ENCODE data around the gene FRK.
"Not testable (repeated sequence)": the region's sequence is repeated elsewhere in the genome, so short reads cannot be mapped to it uniquely, and the experiment has no call there.

The FRK gene

DNA sequence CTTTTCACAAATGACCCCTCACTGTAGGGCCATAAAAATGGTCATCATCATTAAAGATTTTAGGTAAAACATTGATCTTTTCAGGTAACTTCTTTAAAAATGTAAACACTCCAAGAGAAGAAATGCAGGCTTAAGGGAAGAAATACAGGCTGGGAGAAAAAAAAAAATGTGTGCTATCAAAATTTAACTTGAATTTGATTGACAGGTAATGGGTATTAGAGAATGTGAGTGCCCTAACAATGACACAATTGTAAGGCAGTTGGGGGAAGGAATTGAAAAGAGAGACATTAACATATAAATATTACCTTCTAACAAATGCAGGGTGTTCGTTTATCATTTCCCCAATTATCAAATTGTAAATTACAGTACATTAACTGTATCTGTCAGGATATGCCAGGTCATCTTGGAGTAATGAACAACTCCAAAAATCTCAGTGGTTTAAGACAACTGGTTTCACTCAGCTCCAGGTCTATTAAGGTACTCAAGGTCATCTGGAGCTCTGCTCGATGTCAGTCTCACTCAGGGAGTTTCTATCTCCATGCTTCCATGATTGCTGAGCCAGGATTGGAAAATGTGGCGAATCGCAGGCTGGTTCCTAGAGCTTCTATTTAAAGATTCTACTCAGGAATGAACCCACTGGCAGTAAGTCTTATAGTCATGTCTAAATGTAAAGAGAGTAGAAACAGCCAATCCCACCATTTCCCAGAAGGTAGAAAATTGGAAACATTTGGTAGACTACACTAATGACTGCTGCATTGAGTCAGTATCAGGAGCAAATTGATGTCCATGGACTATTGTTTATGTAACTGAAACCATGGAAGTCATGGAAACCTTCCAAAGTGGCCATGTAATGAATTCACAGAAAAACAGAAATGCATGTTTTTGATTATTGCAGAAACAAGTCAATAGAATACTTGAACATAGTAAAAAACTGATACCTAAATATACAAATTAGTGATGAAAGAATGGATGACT is 55.6 kb downstream of the FRK start:
- DNase-seq = no peak

DNA sequence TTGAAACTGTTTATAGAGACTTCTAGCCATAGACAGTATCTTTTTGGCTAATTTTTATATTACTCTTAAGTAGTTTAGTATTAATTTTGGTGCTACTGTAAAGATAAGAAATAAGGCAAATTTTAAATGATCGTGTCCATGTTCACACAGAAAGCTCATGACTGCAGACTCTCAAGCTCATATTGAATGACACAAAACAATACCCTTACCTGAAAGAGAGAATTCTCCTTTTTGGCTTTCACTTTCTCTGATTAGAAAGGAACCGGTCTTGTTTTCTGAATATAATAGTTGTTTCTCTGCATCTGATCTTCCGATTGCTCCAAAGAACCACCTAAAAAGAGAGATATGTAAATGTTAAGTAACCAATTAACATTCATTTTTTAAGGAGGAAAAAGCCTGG is 57.0 kb downstream of the FRK start:
- no peak for DNase-seq

- no peak for DNase-seq
These were observed 57.9 kb downstream of the FRK start for GRCh38 chr6:116002756-116003155.

DNA sequence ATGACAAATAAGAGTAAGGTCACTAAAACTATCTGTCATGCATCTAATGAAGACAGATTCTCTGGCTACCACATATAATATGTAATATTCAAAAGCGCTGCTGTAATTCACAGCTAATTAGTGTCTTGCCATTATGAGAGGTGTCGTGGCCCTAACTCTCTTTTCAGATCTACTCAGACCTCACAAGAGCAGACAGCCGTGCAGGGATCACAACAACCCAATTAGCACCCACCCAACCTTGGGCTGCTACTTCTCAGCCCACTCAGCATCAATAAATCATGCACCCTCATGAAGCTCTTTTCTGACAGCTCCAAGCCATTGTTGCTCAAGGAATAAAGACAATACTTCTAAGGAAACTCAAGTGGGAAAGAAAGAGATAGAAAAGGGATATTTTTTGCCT is 61.5 kb downstream of the FRK start:
- DNase-seq = no peak

- no peak for DNase-seq
These were observed 62.6 kb downstream of the FRK start for GRCh38 chr6:115997990-115998585.

GRCh38 chr6:115986026-115986425 is 74.7 kb downstream of the FRK start:
- DNase-seq = no peak

DNA sequence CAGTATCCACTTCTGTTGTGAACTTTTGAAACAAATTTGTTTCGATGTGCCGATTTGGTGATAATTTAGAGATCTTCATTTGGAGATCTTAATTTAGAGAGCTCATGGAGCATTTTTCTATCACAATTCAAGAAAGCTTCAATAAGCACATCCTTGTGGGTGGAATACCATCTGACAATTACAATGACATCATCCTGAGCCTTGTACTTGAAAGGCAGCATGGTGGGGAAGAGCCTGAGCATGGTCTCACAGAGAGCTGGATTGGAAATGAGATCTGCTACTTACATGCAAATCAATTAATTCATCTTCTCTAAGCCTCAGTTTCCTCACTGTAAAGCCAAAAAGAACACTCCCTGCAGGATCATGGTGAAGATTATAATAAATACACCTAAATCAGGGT is 75.9 kb downstream of the FRK start:
- no peak for DNase-seq

GRCh38 chr6:115983998-115984397 is 76.7 kb downstream of the FRK start:
- no peak for DNase-seq

DNA sequence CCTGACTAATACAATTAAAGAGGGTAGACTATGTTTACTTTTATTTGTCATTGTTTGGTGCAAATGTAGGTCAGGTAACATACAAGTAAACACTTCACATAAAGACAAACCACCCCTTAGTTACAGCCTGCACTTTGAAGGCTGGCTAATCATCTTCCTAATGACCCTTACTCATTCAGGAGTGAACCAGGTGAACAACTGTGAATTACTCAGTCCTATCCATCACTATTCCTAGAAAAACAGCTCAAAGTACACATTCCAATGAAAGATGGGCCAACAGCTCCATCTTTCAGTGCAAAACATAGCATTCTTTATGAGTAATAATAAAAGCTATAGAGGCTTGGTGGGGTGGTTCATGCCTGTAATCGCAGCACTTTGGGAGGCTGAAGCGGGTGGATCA is 78.2 kb downstream of the FRK start:
- no peak for DNase-seq

- DNase-seq = no peak
These were observed 83.5 kb downstream of the FRK start for GRCh38 chr6:115977220-115977619.

- no peak for DNase-seq
These were observed 84.3 kb downstream of the FRK start for GRCh38 chr6:115976321-115976870.

DNA sequence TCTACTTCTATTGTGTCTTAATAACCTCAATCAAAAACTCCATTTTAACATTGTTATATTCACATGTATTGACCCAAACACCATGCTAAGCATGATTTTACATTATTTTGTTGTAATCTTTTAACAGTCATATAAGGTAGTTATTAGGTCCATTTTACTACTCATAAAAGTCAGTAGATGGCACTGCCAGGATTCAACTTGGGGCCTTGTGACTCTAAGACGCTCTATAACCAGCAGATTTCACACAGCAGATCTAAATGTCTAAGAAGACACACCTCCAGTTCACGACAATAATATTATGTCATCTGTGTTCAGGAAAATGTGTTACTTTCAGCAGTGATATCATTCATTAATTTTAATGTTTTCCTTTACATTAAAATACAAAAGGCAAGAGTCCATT is 88.0 kb downstream of the FRK start:
- DNase-seq = no peak

GRCh38 chr6:115971785-115972184 is 88.9 kb downstream of the FRK start:
- no peak for DNase-seq

- DNase-seq = no peak
These were observed 90.8 kb downstream of the FRK start for GRCh38 chr6:115969930-115970273.

DNA sequence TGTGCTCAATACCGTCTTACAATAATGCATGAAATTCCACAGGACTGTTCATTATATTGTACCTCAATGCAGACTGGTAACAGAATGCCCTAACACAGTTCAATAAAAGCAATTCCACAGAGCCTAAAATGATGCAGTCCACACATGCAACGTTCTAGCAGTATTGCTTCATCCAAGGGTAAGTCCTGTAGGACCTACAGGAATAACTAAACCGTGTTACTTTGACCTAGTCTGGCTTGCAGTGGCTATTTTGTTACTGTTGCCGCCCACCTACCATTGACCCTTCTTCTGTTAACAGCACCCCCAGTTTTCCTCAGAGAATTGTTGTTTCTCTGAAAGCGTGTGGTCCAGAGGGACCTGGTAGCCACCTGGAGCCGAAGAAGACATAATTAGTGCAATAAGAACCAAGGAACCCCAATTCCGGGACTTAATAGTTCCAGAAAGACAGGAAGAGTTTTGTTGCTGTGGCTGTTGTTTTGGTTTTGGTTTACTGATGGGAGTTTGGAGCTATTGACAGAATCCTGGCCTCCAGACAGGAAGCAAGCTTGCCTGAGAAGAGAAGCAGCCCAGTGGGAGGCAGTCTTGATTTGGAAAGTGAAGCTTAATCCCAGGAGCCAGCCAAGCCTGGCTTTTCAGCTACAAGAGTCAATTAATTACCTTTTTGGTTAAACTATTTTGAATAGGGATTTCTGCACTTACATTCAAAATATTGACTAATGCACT is 91.3 kb downstream of the FRK start:
- DNase-seq = no peak

GRCh38 chr6:115960286-115960685 is 100.4 kb downstream of the FRK start:
- DNase-seq = not testable (repeated sequence)

DNA sequence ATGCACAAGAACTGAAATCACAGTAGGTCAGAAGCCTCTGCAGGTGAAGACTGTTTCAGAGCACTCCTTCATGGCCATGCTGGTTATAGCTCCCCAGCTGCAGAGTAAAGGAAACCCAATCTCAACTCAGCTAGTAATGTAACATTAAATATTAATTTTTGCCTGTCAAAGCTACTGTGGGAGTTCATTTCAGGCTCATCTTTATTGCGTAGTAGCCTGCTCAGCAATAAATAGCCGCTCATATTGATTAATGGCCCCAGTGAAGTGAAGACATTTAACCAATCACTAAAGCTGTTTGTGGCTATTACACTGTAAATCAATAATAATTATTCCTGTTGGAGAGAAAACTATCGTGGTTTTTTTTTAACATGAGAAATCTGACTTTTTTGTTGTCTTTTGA is 101.7 kb downstream of the FRK start:
- no peak for DNase-seq

DNA sequence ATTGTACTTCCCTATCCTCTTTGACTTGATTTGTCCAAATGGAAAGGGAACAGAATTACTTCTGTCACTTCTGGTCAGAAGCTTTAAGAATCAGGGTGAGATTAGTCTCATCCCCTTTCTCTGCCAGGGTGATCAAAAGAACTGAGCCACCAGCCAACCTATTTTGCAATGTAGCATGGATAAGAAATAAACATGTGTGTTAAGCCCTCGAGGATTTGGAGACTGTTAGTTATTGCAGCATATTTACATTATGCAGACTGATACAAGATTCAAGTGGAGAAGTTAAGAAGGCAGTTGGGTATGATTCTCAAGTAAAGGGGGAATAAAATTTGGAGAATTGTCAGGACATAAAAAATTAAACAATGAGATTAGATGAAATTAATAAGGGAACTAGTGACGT is 106.0 kb downstream of the FRK start:
- no peak for DNase-seq

- no peak for DNase-seq
These were observed 111.9 kb downstream of the FRK start for GRCh38 chr6:115948751-115949150.

DNA sequence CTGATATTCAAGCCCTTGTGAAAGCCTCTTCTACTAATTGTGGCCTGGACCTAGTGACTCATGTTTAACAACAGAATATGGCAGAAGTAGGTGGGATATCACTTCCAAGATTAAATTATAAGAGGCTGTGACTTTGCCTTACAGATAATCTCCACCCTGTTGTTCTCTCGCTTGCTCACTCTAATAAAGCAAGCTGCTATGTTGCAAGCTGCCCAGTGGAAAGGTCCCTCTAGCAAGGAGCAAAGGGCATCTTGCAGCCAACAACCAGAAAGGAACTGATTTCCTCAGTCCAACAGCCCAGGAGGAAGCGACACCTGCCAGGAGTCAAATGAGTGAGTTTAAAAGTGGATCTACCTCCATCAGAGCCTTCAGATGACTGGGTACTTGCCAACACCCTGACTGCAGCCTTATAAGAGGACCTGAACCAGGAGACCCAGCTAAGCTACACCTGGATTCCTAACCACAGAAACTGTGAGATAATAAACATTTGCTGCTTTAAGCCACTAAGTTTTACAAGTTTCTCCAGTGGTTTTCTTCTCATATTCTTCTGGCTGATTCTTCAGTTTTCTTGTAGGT is 112.6 kb downstream of the FRK start:
- DNase-seq = no peak

DNA sequence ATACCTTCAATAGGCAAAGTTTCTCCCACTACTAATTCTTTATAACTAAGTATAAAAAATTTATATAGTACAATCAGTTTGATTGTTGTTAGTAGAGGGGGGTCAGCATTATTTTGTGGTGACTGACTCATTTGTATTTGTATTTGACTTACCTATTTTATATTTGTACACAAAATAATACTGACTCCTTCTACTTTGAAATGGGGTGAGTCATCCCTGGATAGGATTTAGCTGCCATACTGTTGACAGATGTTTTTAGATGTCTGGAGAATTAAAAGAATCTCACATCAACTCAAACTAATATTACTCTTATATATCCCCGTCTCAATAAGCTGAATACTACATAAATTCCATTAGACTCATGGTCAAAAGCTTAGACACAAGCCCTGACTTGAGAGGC is 114.9 kb downstream of the FRK start:
- no peak for DNase-seq

DNA sequence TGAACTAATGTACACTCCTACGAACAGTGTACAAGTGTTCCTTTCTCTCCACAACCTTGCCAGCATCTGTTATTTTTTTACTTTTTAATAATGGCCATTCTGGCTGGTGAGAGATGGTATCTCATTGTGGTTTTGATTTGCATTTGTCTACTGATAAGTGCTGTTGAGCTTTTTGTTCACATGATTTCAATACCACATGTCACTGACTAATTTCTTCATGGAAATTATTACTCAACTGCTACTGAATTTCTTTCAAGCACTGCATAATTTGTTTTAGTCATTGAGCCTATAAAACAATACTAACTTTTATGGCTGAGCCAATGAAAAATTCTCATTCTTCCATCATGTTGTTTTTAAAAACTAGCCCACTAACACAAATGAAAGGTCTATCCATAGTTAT is 115.4 kb downstream of the FRK start:
- no peak for DNase-seq

DNA sequence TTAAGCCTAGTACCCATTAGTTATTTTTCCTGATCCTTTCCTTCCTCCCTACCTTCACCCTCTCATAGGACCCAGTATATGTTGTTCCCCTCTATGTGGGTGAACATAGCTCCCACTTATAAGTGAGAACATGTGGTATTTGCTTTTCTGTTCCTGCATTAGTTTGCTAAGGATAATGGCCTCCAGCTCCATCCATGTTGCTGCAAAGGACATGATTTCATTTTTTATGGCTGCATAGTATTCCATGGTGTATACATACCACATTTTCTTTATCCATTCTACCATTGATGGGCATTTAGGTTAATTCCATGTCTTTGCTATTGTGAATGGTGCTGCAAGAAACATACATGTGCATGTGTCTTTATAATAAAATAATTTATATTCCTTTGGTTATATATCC is 115.9 kb downstream of the FRK start:
- not testable (repeated sequence) for DNase-seq

All from CD4-positive, alpha-beta T cell treated with Interleukin-1 beta for 1 hour (primary cell).